Measurements from ENCODE around the gene METTL3.

Gene METTL3

GRCh38 chr14:21536418-21537089 lies 25.4 kb upstream of the METTL3 start:
- Histone ChIP-seq H3K27me3 (ENCODE audit: insufficient read depth, low read length) (no peaks in the 10 kb centered on the region), H3K36me3 (ENCODE audit: insufficient read depth, low read length) (no peaks in the 10 kb centered on the region), H2AFZ (ENCODE audit: low read depth, low read length) (peak overlapping the region; percentile 57), H3K4me3 (ENCODE audit: low read length) (peak overlapping the region; percentile 71), H3K9me3 (ENCODE audit: low read length) (no peaks in the 10 kb centered on the region), H3K4me1 (ENCODE audit: insufficient read depth, low read length) (peaks cover 48% of the 10 kb centered on the region)

- Histone ChIP-seq H2AFZ (ENCODE audit: low read depth, low read length) (no peak overlapping the region), H3K9me3 (ENCODE audit: low read length) (no peaks in the 10 kb centered on the region), H3K4me1 (ENCODE audit: insufficient read depth, low read length) (peaks cover 48% of the 10 kb centered on the region), H3K4me3 (ENCODE audit: low read length) (peak overlapping the region; percentile 71), H3K36me3 (ENCODE audit: insufficient read depth, low read length) (no peaks in the 10 kb centered on the region), H3K27me3 (ENCODE audit: insufficient read depth, low read length) (no peaks in the 10 kb centered on the region)
Observed at GRCh38 chr14:21535545-21536417, 24.6 kb upstream of the METTL3 start.

GRCh38 chr14:21534576-21534975 lies 23.4 kb upstream of the METTL3 start:
- H3K4me1 ChIP-seq (ENCODE audit: insufficient read depth, low read length), result peaks cover 42% of the 10 kb centered on the region
- no peaks in the 10 kb centered on the region for H3K9me3 ChIP-seq (ENCODE audit: low read length)
- H3K4me3 ChIP-seq (ENCODE audit: low read length), result peak overlapping the region; percentile 71
- H2AFZ ChIP-seq (ENCODE audit: low read depth, low read length), result no peak overlapping the region
- no peaks in the 10 kb centered on the region for H3K27me3 ChIP-seq (ENCODE audit: insufficient read depth, low read length)
- H3K36me3 ChIP-seq (ENCODE audit: insufficient read depth, low read length), result no peaks in the 10 kb centered on the region

- Histone ChIP-seq H3K9me3 (ENCODE audit: low read length) (no peaks in the 10 kb centered on the region), H2AFZ (ENCODE audit: low read depth, low read length) (no peak overlapping the region), H3K4me3 (ENCODE audit: low read length) (no peak overlapping the region), H3K36me3 (ENCODE audit: insufficient read depth, low read length) (peaks cover 6% of the 10 kb centered on the region), H3K4me1 (ENCODE audit: insufficient read depth, low read length) (peaks cover 40% of the 10 kb centered on the region), H3K27me3 (ENCODE audit: insufficient read depth, low read length) (no peaks in the 10 kb centered on the region)
Observed at GRCh38 chr14:21533294-21533693, 22.2 kb upstream of the METTL3 start.

GRCh38 chr14:21529515-21529914 lies 18.4 kb upstream of the METTL3 start:
- peaks cover 48% of the 10 kb centered on the region for H3K4me1 ChIP-seq (ENCODE audit: insufficient read depth, low read length)
- H3K4me3 ChIP-seq (ENCODE audit: low read length), result no peak overlapping the region
- H3K9me3 ChIP-seq (ENCODE audit: low read length), result no peaks in the 10 kb centered on the region
- no peaks in the 10 kb centered on the region for H3K27me3 ChIP-seq (ENCODE audit: insufficient read depth, low read length)
- H3K36me3 ChIP-seq (ENCODE audit: insufficient read depth, low read length), result peaks cover 15% of the 10 kb centered on the region
- no peak overlapping the region for H2AFZ ChIP-seq (ENCODE audit: low read depth, low read length)

- peaks cover 39% of the 10 kb centered on the region for H3K4me1 ChIP-seq (ENCODE audit: insufficient read depth, low read length)
Observed at GRCh38 chr14:21528381-21529348, 17.5 kb upstream of the METTL3 start.

GRCh38 chr14:21527318-21527679 lies 16.2 kb upstream of the METTL3 start:
- Histone ChIP-seq H2AFZ (ENCODE audit: low read depth, low read length) (no peak overlapping the region), H3K36me3 (ENCODE audit: insufficient read depth, low read length) (peaks cover 37% of the 10 kb centered on the region), H3K9me3 (ENCODE audit: low read length) (no peaks in the 10 kb centered on the region), H3K4me1 (ENCODE audit: insufficient read depth, low read length) (peaks cover 31% of the 10 kb centered on the region), H3K27me3 (ENCODE audit: insufficient read depth, low read length) (no peaks in the 10 kb centered on the region), H3K4me3 (ENCODE audit: low read length) (peak overlapping the region; percentile 89)

More at GRCh38 chr14:21528381-21529348, 17.5 kb upstream of the METTL3 start:
- no peak overlapping the region for H2AFZ ChIP-seq (ENCODE audit: low read depth, low read length)
- no peak overlapping the region for H3K4me3 ChIP-seq (ENCODE audit: low read length)
- H3K36me3 ChIP-seq (ENCODE audit: insufficient read depth, low read length), result peaks cover 23% of the 10 kb centered on the region
- no peaks in the 10 kb centered on the region for H3K9me3 ChIP-seq (ENCODE audit: low read length)
- H3K27me3 ChIP-seq (ENCODE audit: insufficient read depth, low read length), result no peaks in the 10 kb centered on the region

- peak overlapping the region; percentile 36 for H2AFZ ChIP-seq (ENCODE audit: low read depth, low read length)
- peaks cover 42% of the 10 kb centered on the region for H3K36me3 ChIP-seq (ENCODE audit: insufficient read depth, low read length)
- no peaks in the 10 kb centered on the region for H3K27me3 ChIP-seq (ENCODE audit: insufficient read depth, low read length)
- peak overlapping the region; percentile 89 for H3K4me3 ChIP-seq (ENCODE audit: low read length)
- H3K9me3 ChIP-seq (ENCODE audit: low read length), result peaks cover 2% of the 10 kb centered on the region
- H3K4me1 ChIP-seq (ENCODE audit: insufficient read depth, low read length), result peaks cover 34% of the 10 kb centered on the region
Observed at GRCh38 chr14:21526672-21527317, 15.7 kb upstream of the METTL3 start.

- H3K4me1 ChIP-seq (ENCODE audit: insufficient read depth, low read length), result peaks cover 35% of the 10 kb centered on the region
Observed at GRCh38 chr14:21525962-21526671, 15.0 kb upstream of the METTL3 start, which contains the start of gene SALL2. SALL2 (minus strand) TSS chr14:21526346; CDS start chr14:21526127, 219 bp downstream.

GRCh38 chr14:21525571-21525961 lies 14.4 kb upstream of the METTL3 start:
- peaks cover 54% of the 10 kb centered on the region for H3K36me3 ChIP-seq (ENCODE audit: insufficient read depth, low read length)
- peaks cover 35% of the 10 kb centered on the region for H3K4me1 ChIP-seq (ENCODE audit: insufficient read depth, low read length)
- peaks cover 2% of the 10 kb centered on the region for H3K9me3 ChIP-seq (ENCODE audit: low read length)
- no peak overlapping the region for H2AFZ ChIP-seq (ENCODE audit: low read depth, low read length)
- no peaks in the 10 kb centered on the region for H3K27me3 ChIP-seq (ENCODE audit: insufficient read depth, low read length)
- H3K4me3 ChIP-seq (ENCODE audit: low read length), result peak overlapping the region; percentile 89

More at GRCh38 chr14:21525962-21526671, 15.0 kb upstream of the METTL3 start, which contains the start of gene SALL2:
- peaks cover 49% of the 10 kb centered on the region for H3K36me3 ChIP-seq (ENCODE audit: insufficient read depth, low read length)
- no peaks in the 10 kb centered on the region for H3K27me3 ChIP-seq (ENCODE audit: insufficient read depth, low read length)
- peaks cover 2% of the 10 kb centered on the region for H3K9me3 ChIP-seq (ENCODE audit: low read length)
- peak within 1 kb of the TSS; percentile 36 for H2AFZ ChIP-seq (ENCODE audit: low read depth, low read length)
- H3K4me3 ChIP-seq (ENCODE audit: low read length), result peak within 1 kb of the TSS; percentile 89

GRCh38 chr14:21524575-21525490 lies 13.7 kb upstream of the METTL3 start:
- Histone ChIP-seq H3K4me3 (ENCODE audit: low read length) (peak overlapping the region; percentile 89), H3K9me3 (ENCODE audit: low read length) (peaks cover 2% of the 10 kb centered on the region), H3K4me1 (ENCODE audit: insufficient read depth, low read length) (peaks cover 35% of the 10 kb centered on the region), H3K36me3 (ENCODE audit: insufficient read depth, low read length) (peaks cover 58% of the 10 kb centered on the region), H2AFZ (ENCODE audit: low read depth, low read length) (no peak overlapping the region), H3K27me3 (ENCODE audit: insufficient read depth, low read length) (no peaks in the 10 kb centered on the region)

All from neuron (in vitro differentiated cells).